ENCODE measurements around the gene FGF22. TPM values are rescaled to one million over a fixed set of nuclear protein-coding genes. Genes with fewer than 3 reads are reported as not detected.

Gene FGF22
- total RNA-seq, 3 donors from 2014 or later (not counting 1 experiment from before 2014, with no cell fraction given) = 0.31 to 0.58 (median 0.41) TPM

- H3K27me3 Mint-ChIP-seq (ENCODE audit: low read depth in 2 of 2) = peaks cover 0 to 12% of the 10 kb centered on the region in 2 donors
- no peaks in the 10 kb centered on the region for H3K36me3 Mint-ChIP-seq
- no peaks in the 10 kb centered on the region for H3K36me3 ChIP-seq (ENCODE audit: control insufficient read depth, insufficient read depth, low read length)
- no peak overlapping the region for H3K27ac ChIP-seq (ENCODE audit: low read length)
- peaks cover 5 to 13% of the 10 kb centered on the region in 2 donors for H3K4me1 Mint-ChIP-seq
- H3K9me3 ChIP-seq (ENCODE audit: control insufficient read depth, insufficient read depth, low read length) = no peaks in the 10 kb centered on the region
- peaks cover 26% of the 10 kb centered on the region for H3K4me1 ChIP-seq (ENCODE audit: control insufficient read depth, insufficient read depth, low read length)
- H3K4me3 ChIP-seq (ENCODE audit: low read length) = no peak overlapping the region
- TF ChIP-seq CTCF (IDR thresholded peaks at IDR 0.05) = no peak
- ATAC-seq = no peak
- no peak overlapping the region for H3K4me3 Mint-ChIP-seq
- no peak overlapping the region for H3K27ac Mint-ChIP-seq
- H3K9me3 Mint-ChIP-seq = no peaks in the 10 kb centered on the region
- intact Hi-C loops (cut with micrococcal nuclease) = no loop called here
- H3K27me3 ChIP-seq (ENCODE audit: control insufficient read depth, insufficient read depth, low read length) = peaks cover 24% of the 10 kb centered on the region
- WGBS (ENCODE audit: insufficient coverage) = 24% methylated on average over 13 of the region's 15 CpGs
- DNase-seq = no peak
These were observed 37.5 kb downstream of the FGF22 start for GRCh38 chr19:677201-677600.

- Histone ChIP-seq H3K9me3 (ENCODE audit: control insufficient read depth, insufficient read depth, low read length) (no peaks in the 10 kb centered on the region), H3K36me3 (ENCODE audit: control insufficient read depth, insufficient read depth, low read length) (no peaks in the 10 kb centered on the region), H3K4me3 (ENCODE audit: low read length) (no peak overlapping the region), H3K4me1 (ENCODE audit: control insufficient read depth, insufficient read depth, low read length) (peaks cover 26% of the 10 kb centered on the region), H3K27ac (ENCODE audit: low read length) (no peak overlapping the region), H3K27me3 (ENCODE audit: control insufficient read depth, insufficient read depth, low read length) (peaks cover 24% of the 10 kb centered on the region)
- TF ChIP-seq CTCF (IDR thresholded peaks at IDR 0.05) = no peak
- H3K9me3 Mint-ChIP-seq = no peaks in the 10 kb centered on the region
- H3K27ac Mint-ChIP-seq = no peak overlapping the region
- no peak for ATAC-seq
- no peak for DNase-seq
- H3K27me3 Mint-ChIP-seq (ENCODE audit: low read depth in 2 of 2) = peaks cover 0 to 12% of the 10 kb centered on the region in 2 donors
- intact Hi-C loops (cut with micrococcal nuclease) = no loop called here
- no peaks in the 10 kb centered on the region for H3K36me3 Mint-ChIP-seq
- no peak overlapping the region for H3K4me3 Mint-ChIP-seq
- H3K4me1 Mint-ChIP-seq = peaks cover 5 to 13% of the 10 kb centered on the region in 2 donors
- WGBS (ENCODE audit: insufficient coverage) = 76% methylated on average over 22 of the region's 22 CpGs
These were observed 38.1 kb downstream of the FGF22 start for GRCh38 chr19:677601-678436.

GRCh38 chr19:678791-679388 lies 39.2 kb downstream of the FGF22 start:
- ATAC-seq (no peak), DNase-seq (no peak)
- Histone ChIP-seq H3K4me3 (ENCODE audit: low read length) (no peak overlapping the region), H3K4me1 (ENCODE audit: control insufficient read depth, insufficient read depth, low read length) (peaks cover 26% of the 10 kb centered on the region), H3K27ac (ENCODE audit: low read length) (no peak overlapping the region), H3K9me3 (ENCODE audit: control insufficient read depth, insufficient read depth, low read length) (no peaks in the 10 kb centered on the region), H3K27me3 (ENCODE audit: control insufficient read depth, insufficient read depth, low read length) (peaks cover 23% of the 10 kb centered on the region), H3K36me3 (ENCODE audit: control insufficient read depth, insufficient read depth, low read length) (no peaks in the 10 kb centered on the region)
- WGBS (ENCODE audit: insufficient coverage) = 97% methylated on average over 16 of the region's 16 CpGs
- intact Hi-C loops (cut with micrococcal nuclease) = no loop called here
- no peak for TF ChIP-seq CTCF (IDR thresholded peaks at IDR 0.05)
- Mint-ChIP-seq H3K27me3 (ENCODE audit: low read depth in 2 of 2) (peaks cover 0 to 8% of the 10 kb centered on the region in 2 donors), H3K9me3 (no peaks in the 10 kb centered on the region), H3K36me3 (no peaks in the 10 kb centered on the region), H3K4me3 (peak overlapping the region; percentile 45), H3K27ac (peak overlapping the region in 1 of 2 donors; percentile 24), H3K4me1 (peaks cover 5 to 13% of the 10 kb centered on the region in 2 donors)

Data from natural killer cell (primary cell).